Stimulated activated CD4-positive, alpha-beta T cell treated with anti-CD3 and anti-CD28 coated beads, Interleukin-2, amount 100 ng/mL, for 24 hours (primary cell): ENCODE results near the gene DLK1.

Experiments
- DNase-seq, 2 donors: peaks; one replicate each; pipeline ENCODE4 v3.0.0-alpha.2; 2020

The DLK1 gene

GRCh38 chr14:100694579-100695422 lies 31.9 kb upstream of the DLK1 start:
- no peak for DNase-seq

- DNase-seq = no peak
Measured at GRCh38 chr14:100695423-100695738, 31.3 kb upstream of the DLK1 start.

- no peak for DNase-seq
Measured at GRCh38 chr14:100696008-100696407, 30.7 kb upstream of the DLK1 start.

- no peak for DNase-seq
Measured at GRCh38 chr14:100696590-100696989, 30.1 kb upstream of the DLK1 start.

GRCh38 chr14:100698066-100698465 lies 28.6 kb upstream of the DLK1 start:
- DNase-seq = no peak

- DNase-seq = no peak
Measured at GRCh38 chr14:100698666-100699448, 27.8 kb upstream of the DLK1 start.

GRCh38 chr14:100701314-100701713 lies 25.4 kb upstream of the DLK1 start:
- DNase-seq = no peak

- DNase-seq = no peak
Measured at GRCh38 chr14:100702590-100702989, 24.1 kb upstream of the DLK1 start.

- DNase-seq = no peak
Measured at GRCh38 chr14:100703386-100704220, 23.1 kb upstream of the DLK1 start.

- no peak for DNase-seq
Measured at GRCh38 chr14:100706200-100706599, 20.5 kb upstream of the DLK1 start.

GRCh38 chr14:100706860-100707259 lies 19.8 kb upstream of the DLK1 start:
- no peak for DNase-seq

GRCh38 chr14:100708425-100709288 lies 18.0 kb upstream of the DLK1 start:
- DNase-seq = no peak

GRCh38 chr14:100709289-100710284 lies 17.1 kb upstream of the DLK1 start:
- DNase-seq = no peak

- no peak for DNase-seq
Measured at GRCh38 chr14:100710391-100710790, 16.3 kb upstream of the DLK1 start.

- no peak for DNase-seq
Measured at GRCh38 chr14:100710826-100711462, 15.7 kb upstream of the DLK1 start.

- no peak for DNase-seq
Measured at GRCh38 chr14:100711493-100711892, 15.2 kb upstream of the DLK1 start.

GRCh38 chr14:100712490-100712889 lies 14.2 kb upstream of the DLK1 start:
- DNase-seq = no peak

- no peak for DNase-seq
Measured at GRCh38 chr14:100713705-100714104, 13.0 kb upstream of the DLK1 start.

GRCh38 chr14:100714258-100714892 lies 12.3 kb upstream of the DLK1 start:
- no peak for DNase-seq

GRCh38 chr14:100715332-100715731 lies 11.4 kb upstream of the DLK1 start:
- DNase-seq = no peak
